ENCODE results near the gene TRAM2.

TRAM2 gene

DNA sequence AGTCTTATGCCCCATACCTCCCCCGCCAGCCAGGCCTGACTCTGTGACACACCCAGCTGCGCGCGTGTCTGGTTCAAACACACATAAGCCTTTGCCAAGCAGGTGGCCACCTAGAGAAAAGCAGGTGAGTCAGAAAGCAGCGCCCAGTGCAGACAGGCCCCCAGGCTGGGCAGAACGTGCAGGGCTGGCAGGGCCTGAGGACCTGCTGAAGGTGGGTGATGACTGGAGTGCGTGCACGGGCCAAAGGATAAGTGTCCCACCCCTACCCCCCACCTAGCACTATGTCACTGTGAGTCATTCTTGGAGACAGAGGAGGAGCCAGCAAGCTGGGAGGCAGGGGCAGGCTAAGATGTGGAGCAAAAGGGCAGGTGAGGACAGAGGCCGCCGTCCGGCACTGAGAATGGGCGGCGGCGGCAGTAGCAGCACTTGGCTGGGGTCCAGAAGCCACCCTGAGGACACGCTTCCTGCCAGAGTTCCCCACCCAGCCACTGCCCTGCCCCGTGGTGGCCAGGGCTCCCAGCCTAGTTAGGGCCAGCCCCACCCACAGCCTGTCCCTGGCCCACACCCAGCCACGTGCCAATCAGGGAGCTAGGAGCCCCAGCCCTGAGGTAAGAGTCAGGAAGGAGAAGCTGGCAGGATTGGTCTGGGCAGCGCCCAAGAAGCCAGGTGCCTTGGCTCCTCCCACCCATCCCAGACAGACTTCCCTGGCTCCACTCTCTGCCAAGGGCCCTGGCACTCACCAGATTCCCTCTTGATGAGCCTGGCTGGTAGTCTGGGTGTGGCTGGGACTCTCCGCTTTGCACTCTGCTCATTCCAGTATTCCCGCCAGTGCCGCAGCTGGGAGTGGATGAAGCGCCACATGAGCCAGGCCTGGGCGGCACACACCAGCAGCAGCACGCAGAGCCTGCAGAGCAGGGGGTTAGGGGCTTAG lies 72.7 kb downstream of the TRAM2 start:
- no peaks in the 10 kb centered on the region for H3K27me3 ChIP-seq
- no peaks in the 10 kb centered on the region for H3K9me3 ChIP-seq
- peaks cover 50% of the 10 kb centered on the region for H3K36me3 ChIP-seq
- peaks cover 3 to 10% of the 10 kb centered on the region in 2 experiments for H3K4me1 ChIP-seq (ENCODE audit: control insufficient read depth in 1 of 2, insufficient read depth in 1 of 2, low read depth in 1 of 2, low read length in 1 of 2)
- no peak overlapping the region for H3K27ac ChIP-seq
- TF ChIP-seq, protein P1, sequence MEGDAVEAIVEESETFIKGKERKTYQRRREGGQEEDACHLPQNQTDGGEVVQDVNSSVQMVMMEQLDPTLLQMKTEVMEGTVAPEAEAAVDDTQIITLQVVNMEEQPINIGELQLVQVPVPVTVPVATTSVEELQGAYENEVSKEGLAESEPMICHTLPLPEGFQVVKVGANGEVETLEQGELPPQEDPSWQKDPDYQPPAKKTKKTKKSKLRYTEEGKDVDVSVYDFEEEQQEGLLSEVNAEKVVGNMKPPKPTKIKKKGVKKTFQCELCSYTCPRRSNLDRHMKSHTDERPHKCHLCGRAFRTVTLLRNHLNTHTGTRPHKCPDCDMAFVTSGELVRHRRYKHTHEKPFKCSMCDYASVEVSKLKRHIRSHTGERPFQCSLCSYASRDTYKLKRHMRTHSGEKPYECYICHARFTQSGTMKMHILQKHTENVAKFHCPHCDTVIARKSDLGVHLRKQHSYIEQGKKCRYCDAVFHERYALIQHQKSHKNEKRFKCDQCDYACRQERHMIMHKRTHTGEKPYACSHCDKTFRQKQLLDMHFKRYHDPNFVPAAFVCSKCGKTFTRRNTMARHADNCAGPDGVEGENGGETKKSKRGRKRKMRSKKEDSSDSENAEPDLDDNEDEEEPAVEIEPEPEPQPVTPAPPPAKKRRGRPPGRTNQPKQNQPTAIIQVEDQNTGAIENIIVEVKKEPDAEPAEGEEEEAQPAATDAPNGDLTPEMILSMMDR (IDR thresholded peaks at IDR 0.05): no peak
- no peak overlapping the region for H3K4me3 ChIP-seq (ENCODE audit: low read depth in 1 of 2, low read length in 1 of 2)

DNA sequence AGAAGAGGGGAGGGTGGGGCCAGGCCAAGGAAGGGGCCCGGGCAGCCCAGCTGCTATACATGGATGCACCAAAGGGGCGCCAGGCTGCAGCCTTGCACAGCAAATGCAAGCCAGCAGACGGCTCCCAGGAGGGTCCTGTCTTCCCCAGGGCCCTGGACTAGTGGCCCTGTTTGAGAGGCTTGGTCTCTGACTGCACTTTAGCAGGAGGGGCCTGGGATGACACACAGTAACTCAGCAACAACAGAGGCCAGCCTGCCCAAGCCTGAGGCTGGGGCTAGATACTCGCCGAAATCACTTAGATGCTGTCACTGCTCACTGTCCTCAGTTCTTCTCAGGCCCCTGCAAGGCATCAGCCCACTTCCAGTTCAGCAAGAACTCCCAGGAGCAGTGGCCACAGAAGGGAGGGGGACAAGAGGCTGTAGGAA lies 73.5 kb downstream of the TRAM2 start:
- peaks cover 3 to 10% of the 10 kb centered on the region in 2 experiments for H3K4me1 ChIP-seq (ENCODE audit: control insufficient read depth in 1 of 2, insufficient read depth in 1 of 2, low read depth in 1 of 2, low read length in 1 of 2)
- peaks cover 42% of the 10 kb centered on the region for H3K36me3 ChIP-seq

DNA sequence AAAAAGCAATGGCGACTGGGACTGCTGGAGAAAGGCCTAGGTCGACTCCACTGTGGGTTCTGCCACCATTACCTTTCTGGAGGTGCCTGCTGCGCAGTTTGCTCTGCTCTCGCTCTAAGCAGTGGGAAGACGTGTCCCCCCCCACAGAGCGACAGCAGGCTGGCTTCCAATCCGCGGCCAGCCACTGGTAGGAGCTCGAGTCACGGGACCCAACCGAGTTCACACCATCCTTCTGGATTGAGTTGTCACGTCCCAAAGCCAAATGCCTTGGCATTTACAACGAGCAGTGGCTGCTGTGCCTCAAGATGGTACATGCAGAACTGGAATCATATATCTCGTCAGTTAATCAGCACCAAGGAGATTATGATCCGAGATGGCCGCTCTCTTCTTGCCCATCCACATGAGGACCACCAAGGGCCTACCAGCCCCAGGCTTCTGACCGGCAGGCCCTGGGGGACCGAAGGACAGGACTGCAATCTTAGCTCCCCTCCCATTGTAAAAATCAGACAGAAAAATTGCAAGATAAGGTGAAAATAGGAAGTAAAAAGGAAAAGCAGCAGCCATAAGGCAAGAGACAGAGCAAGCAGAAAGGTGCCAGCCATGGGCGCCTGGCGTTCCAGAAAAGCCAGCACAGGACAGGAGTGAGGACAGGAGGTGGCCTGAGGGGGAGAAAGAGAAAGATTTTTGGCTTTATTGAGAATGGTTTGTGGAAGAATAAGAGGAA lies 74.4 kb downstream of the TRAM2 start:
- Histone ChIP-seq H3K27me3 (no peaks in the 10 kb centered on the region), H3K9me3 (no peaks in the 10 kb centered on the region), H3K27ac (no peak overlapping the region), H3K36me3 (peaks cover 37% of the 10 kb centered on the region), H3K4me3 (ENCODE audit: low read depth in 1 of 2, low read length in 1 of 2) (no peak overlapping the region), H3K4me1 (ENCODE audit: control insufficient read depth in 1 of 2, insufficient read depth in 1 of 2, low read depth in 1 of 2, low read length in 1 of 2) (peaks cover 3 to 10% of the 10 kb centered on the region in 2 experiments)
- TF ChIP-seq, protein P1 (IDR thresholded peaks at IDR 0.05): no peak

More for the DNA sequence above, 73.5 kb downstream of the TRAM2 start:
- no peaks in the 10 kb centered on the region for H3K9me3 ChIP-seq
- no peak overlapping the region for H3K4me3 ChIP-seq (ENCODE audit: low read depth in 1 of 2, low read length in 1 of 2)
- no peak overlapping the region for H3K27ac ChIP-seq
- no peaks in the 10 kb centered on the region for H3K27me3 ChIP-seq
- TF ChIP-seq, protein P1 (IDR thresholded peaks at IDR 0.05): no peak

DNA sequence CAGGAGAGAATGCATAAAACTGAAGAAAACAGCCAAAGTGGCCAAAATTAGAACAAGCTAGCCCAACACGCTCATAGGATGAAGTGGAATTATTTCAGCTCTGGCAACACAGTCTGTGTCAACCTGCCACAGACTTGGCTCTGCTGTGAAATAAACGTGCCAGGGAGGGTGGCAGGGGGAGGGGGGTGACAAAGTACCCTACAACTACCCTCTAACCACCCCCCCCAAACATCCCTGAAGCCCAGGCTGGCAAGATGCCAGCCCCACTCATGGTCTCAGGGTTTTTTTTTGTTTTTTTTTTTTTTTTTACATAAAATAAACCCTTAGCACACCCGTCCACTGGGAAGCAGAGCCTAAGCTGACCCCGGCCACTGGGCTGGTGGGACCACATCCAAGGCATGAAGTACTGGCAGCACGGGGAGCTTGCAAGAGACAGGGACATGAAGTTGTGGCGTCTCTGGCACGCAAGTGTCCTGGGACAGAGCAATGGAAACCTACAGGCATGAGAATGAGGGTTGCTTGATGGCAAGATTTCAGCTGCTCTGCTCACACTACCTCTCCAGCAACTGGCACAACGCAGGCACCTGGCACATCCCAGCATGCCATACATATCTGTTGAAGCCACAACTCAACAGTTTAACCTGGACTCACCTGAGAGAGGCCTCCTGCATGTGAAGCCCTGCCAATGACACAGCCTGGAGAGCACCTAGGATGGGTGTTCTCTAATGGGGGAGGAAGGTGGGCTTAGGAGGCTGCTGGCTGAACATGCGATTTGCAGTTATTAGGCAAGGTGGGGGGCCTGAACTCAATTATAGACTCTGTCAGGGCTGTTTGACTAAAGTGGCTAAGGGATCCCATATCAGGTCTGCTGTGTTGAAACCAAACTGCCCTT lies 76.4 kb downstream of the TRAM2 start:
- Histone ChIP-seq H3K4me3 (ENCODE audit: low read depth in 1 of 2, low read length in 1 of 2) (no peak overlapping the region), H3K27me3 (no peaks in the 10 kb centered on the region), H3K27ac (no peak overlapping the region), H3K4me1 (ENCODE audit: control insufficient read depth in 1 of 2, insufficient read depth in 1 of 2, low read depth in 1 of 2, low read length in 1 of 2) (peaks cover 3 to 10% of the 10 kb centered on the region in 2 experiments), H3K9me3 (no peaks in the 10 kb centered on the region), H3K36me3 (peaks cover 17% of the 10 kb centered on the region)
- TF ChIP-seq, protein P1 (IDR thresholded peaks at IDR 0.05): no peak

DNA sequence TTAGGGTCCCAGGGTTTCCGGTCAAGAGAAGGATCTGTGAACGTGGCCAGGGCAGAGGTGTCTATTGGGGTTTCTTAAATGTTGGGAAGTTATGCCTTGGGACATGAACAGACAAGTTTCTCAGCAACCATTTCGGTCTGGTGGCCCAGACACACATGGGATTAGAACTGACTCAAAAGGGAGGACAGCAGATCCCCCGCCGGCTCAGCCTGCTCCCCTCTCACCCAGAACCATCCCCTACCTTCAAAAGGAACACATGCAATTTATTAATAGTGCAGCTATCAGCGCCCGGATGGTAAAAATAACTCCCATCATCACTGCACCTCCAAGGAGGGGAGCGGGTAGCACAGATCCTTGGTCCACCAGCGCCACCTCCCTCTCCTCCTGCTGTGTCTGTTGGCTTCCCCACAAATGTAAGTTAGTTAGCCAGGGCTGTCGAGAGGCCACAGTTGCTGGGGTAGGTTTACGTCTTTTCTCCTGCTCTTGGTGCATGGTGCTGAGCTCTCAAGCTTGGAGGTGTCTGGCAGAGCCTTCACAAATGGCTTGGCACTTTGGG lies 77.1 kb downstream of the TRAM2 start:
- Histone ChIP-seq H3K4me3 (ENCODE audit: low read depth in 1 of 2, low read length in 1 of 2) (no peak overlapping the region), H3K9me3 (no peaks in the 10 kb centered on the region), H3K4me1 (ENCODE audit: control insufficient read depth in 1 of 2, insufficient read depth in 1 of 2, low read depth in 1 of 2, low read length in 1 of 2) (peaks cover 1 to 8% of the 10 kb centered on the region in 2 experiments), H3K27ac (no peak overlapping the region), H3K27me3 (no peaks in the 10 kb centered on the region), H3K36me3 (peaks cover 15% of the 10 kb centered on the region)
- TF ChIP-seq, protein P1 (IDR thresholded peaks at IDR 0.05): no peak

All from neutrophil (primary cell).